ENCODE measurements around the gene NAGS.
"Not testable (repeated sequence)": the region's sequence is repeated elsewhere in the genome, so short reads cannot be mapped to it uniquely, and the experiment has no call there.

Gene NAGS

DNA sequence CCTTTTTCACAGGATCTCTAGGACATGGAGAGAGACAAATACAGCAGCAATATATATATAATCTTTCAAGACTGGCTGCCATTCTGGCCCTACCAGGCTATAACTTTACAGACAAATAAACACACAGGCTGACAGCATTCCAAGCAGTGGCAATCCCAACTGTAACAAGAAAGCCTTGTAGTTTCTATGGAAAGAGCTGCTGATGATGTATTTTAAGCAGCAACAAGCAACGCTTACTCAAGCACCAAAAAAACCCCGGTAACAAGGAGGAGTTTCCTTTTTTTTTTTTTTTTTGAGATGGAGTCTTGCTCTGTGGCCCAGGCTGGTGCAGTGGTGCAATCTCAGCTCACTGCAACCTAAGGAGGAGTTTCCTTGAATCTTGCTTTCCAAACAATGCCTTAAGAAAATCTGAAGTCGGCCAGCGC, 38.9 kb downstream of the NAGS start:
- H3K4me3 ChIP-seq (ENCODE audit: control insufficient read depth, low read depth, low read length), result no peak overlapping the region
- TF ChIP-seq, protein P1, sequence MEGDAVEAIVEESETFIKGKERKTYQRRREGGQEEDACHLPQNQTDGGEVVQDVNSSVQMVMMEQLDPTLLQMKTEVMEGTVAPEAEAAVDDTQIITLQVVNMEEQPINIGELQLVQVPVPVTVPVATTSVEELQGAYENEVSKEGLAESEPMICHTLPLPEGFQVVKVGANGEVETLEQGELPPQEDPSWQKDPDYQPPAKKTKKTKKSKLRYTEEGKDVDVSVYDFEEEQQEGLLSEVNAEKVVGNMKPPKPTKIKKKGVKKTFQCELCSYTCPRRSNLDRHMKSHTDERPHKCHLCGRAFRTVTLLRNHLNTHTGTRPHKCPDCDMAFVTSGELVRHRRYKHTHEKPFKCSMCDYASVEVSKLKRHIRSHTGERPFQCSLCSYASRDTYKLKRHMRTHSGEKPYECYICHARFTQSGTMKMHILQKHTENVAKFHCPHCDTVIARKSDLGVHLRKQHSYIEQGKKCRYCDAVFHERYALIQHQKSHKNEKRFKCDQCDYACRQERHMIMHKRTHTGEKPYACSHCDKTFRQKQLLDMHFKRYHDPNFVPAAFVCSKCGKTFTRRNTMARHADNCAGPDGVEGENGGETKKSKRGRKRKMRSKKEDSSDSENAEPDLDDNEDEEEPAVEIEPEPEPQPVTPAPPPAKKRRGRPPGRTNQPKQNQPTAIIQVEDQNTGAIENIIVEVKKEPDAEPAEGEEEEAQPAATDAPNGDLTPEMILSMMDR (IDR thresholded peaks at IDR 0.05; ENCODE audit: control insufficient read depth, insufficient read depth, low read depth, low read length, missing control alignments), result no peak
- DNase-seq (ENCODE audit: low read depth), result peak; percentile 58

DNA sequence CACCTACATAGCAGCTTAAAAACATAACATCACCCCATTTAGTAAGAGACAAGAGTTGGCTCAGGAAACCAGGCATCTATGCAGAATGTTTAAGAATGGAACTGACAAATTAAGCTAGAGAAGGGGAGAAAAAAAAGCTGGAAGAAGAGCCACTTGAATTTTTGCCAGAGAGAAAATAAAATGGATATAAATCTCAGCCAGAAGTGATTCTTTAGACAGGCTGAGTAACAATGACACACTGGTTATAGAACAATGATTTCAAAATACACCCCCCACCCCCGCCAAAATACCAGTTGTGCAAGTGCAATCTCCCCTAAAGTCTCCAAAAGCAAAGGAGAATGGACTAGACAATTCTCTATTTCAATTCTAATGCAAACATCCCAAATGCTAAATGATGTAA, 39.6 kb downstream of the NAGS start:
- DNase-seq (ENCODE audit: low read depth), result no peak
- TF ChIP-seq, protein P1 (IDR thresholded peaks at IDR 0.05; ENCODE audit: control insufficient read depth, insufficient read depth, low read depth, low read length, missing control alignments), result no peak
- no peak overlapping the region for H3K4me3 ChIP-seq (ENCODE audit: control insufficient read depth, low read depth, low read length)

DNA sequence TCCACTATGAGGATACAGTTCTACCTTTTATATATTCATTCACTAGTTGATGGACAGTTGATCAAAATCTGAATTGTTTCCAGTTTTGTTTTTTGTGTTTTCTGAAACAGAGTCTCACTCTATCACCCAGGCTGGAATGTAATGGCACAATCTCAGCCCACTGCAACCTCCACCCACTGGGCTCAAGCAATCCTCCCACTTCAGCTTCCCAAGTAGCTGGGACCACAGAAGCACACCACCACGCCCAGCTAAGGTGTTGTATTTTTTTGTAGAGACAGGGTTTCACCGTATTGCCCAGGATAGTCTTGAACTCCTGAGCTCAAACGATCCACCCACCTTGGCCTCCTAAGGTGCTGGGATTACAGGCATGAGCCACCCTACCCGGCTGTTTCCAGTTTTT, 41.1 kb downstream of the NAGS start:
- no peak overlapping the region for H3K4me3 ChIP-seq (ENCODE audit: control insufficient read depth, low read depth, low read length)
- no peak for DNase-seq (ENCODE audit: low read depth)
- TF ChIP-seq, protein P1 (IDR thresholded peaks at IDR 0.05; ENCODE audit: control insufficient read depth, insufficient read depth, low read depth, low read length, missing control alignments), result no peak

DNA sequence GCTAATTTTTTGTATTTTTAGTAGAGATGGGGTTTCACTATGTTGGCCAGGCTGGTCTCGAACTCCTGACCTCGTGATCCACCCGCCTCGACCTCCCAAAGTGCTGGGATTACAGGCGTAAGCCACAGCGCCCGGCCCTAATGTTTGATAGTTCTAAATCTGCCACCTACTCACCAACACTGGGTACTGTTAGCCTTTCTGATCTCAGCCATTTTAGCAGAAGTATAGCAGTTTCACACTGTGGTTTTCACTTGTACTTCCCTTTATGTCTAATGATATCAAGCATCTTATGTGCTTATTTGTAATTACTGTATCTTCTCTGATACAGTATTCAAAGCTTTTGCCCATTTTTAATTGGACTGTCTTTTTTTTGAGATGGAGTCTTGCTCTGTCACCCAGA, 42.5 kb downstream of the NAGS start:
- not testable (repeated sequence) for DNase-seq (ENCODE audit: low read depth); H3K4me3 ChIP-seq (ENCODE audit: control insufficient read depth, low read depth, low read length)

DNA sequence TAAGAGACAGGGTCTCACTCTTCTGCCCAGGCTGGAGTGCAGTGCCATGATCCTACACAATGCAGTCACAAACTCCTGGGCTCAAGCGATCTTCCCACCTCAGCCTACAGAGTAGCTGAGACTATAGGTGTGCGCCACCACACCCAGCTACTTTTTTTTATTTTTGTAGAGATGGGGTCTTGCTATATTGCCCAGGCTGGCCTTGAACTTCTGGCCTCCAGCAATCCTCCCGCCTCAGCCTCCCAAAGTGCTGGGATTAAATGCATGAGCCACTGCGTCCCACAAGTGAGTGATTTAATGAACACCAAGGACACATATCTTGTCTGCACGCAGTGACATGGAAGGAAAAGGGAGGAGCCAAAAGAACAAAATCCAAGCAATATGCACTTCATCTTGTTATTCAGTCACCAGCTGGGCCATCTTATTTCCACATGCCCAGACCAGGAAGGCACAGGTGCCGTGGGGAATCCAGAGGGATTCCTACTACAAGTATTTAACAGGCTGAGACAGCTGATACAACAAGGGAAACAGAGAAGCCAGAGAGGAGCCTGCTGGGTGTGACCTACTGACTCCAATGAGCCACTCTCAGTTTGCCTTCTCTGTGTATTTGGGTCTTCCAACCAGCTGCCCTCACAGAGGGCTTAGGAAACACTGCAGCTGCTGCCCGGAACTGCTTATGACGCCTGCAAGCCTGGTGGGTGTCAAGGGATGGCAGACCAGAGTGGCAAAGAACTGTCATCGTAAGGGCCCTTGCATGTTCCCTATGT, 45.1 kb downstream of the NAGS start:
- DNase-seq (ENCODE audit: low read depth), result no peak
- TF ChIP-seq, protein P1 (IDR thresholded peaks at IDR 0.05; ENCODE audit: control insufficient read depth, insufficient read depth, low read depth, low read length, missing control alignments), result no peak
- no peak overlapping the region for H3K4me3 ChIP-seq (ENCODE audit: control insufficient read depth, low read depth, low read length)

DNA sequence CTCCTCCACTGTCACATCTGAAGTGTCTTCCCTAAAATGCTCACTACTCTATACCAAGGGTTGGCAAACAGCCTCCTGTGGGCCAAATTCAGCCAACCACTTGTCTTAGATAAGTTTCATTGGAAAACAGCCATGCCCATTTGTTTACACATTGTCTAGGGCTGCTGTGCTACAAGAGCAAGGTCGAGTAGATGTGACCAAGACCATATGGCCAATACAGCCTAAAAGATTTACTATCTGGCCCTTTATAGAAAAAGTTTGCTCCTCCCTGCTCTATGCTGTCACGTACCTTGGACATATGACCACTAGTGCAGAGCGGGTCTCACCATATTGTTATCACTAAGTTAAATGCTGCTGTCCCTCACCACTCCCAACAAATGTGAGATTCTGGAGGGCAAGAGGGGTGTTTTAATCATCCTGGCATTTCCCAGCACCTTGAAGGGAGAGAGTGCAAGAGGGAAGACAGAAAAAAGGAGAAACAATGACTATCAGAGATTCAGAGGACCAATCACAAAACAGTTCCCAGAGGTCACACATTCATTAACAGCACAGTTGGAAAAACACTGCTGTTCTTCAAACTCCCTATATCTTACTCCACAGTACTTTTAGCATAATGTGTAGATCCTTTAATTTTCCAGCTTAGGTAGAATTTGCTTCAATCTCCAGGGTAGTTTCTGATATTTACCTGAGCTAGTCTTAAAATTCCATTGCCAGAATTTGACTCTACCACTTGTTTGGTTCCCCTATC, 48.9 kb downstream of the NAGS start:
- no peak overlapping the region for H3K4me3 ChIP-seq (ENCODE audit: control insufficient read depth, low read depth, low read length)
- no peak for DNase-seq (ENCODE audit: low read depth)
- TF ChIP-seq, protein P1 (IDR thresholded peaks at IDR 0.05; ENCODE audit: control insufficient read depth, insufficient read depth, low read depth, low read length, missing control alignments), result no peak
